Sigmoid colon (tissue), 4 donors: ENCODE measurements around the gene PDXDC1.

Experiments
- POLR2A ChIP-seq, 2 donors: fragments of 450-650 bp; IDR thresholded peaks; one replicate each; pipeline ENCODE4 v1.6.1; 2016; ENCODE audit warnings: antibody characterized with exemption in 2 of 2, mild to moderate bottlenecking in 2 of 2, moderate library complexity in 2 of 2
- POLR2AphosphoS5 ChIP-seq, 4 donors: sonication (generic); formaldehyde crosslinking; IDR thresholded peaks; one replicate each; pipeline ENCODE4 v1.6.1; 2017; ENCODE audit warnings: antibody characterized with exemption in 4 of 4
- TF ChIP-seq, protein P1 (sequence below), 4 experiments: fragments of 450-650 bp in 3 of 4; fragments of 200-600 bp in 1 of 4; IDR thresholded peaks; one replicate each; pipeline ENCODE4 v1.5.1; 2016 to 2019; ENCODE audit warnings: antibody characterized with exemption in 4 of 4, mild to moderate bottlenecking in 3 of 4, moderate library complexity in 2 of 4

DNA sequence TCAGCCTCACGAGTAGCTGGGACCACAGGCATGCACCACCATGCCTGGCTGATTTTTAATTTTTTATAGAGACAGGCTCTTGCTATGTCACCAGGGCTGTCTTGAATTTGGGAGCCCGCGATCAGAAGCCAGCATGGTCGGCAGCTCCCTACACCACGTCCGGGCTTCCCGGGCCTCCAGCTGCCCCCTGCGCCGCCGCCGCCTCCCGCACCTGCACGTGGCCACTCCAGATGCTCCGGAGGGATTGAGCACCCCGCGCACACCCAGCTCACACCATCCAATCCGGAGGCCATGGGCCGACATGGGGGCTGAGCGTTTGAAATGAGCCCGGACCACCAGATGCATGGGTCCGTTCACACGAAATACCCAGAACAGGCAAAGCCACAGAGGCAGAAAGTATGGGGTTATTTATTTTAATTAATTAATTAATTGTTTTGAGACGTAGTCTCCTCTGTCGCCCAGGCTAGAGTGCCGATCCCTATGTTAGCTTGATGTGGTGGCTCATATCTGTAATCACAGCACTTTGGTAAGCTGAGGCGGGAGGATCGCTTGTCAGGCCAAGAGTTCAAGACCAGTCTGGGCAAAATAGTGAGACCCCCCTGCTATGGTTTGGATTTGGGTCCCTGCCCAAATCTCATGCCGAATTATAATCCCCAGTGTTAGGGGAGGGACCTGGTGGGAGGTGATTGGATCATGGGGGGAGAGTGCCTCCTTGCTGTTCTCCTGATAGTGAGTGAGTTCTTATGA is 17.1 kb upstream of the PDXDC1 start:
- TF ChIP-seq, protein P1, sequence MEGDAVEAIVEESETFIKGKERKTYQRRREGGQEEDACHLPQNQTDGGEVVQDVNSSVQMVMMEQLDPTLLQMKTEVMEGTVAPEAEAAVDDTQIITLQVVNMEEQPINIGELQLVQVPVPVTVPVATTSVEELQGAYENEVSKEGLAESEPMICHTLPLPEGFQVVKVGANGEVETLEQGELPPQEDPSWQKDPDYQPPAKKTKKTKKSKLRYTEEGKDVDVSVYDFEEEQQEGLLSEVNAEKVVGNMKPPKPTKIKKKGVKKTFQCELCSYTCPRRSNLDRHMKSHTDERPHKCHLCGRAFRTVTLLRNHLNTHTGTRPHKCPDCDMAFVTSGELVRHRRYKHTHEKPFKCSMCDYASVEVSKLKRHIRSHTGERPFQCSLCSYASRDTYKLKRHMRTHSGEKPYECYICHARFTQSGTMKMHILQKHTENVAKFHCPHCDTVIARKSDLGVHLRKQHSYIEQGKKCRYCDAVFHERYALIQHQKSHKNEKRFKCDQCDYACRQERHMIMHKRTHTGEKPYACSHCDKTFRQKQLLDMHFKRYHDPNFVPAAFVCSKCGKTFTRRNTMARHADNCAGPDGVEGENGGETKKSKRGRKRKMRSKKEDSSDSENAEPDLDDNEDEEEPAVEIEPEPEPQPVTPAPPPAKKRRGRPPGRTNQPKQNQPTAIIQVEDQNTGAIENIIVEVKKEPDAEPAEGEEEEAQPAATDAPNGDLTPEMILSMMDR (IDR thresholded peaks at IDR 0.05): no peak
- TF ChIP-seq POLR2A (IDR thresholded peaks at IDR 0.05) (no peak), POLR2AphosphoS5 (IDR thresholded peaks at IDR 0.05) (no peak)
